ENCODE results near the gene ERGIC1. TPM values are rescaled to one million over a fixed set of nuclear protein-coding genes. Genes with fewer than 3 reads are reported as not detected.

ERGIC1 gene
- total RNA-seq, 1 donor from 2014 or later, result 79.4 TPM

DNA sequence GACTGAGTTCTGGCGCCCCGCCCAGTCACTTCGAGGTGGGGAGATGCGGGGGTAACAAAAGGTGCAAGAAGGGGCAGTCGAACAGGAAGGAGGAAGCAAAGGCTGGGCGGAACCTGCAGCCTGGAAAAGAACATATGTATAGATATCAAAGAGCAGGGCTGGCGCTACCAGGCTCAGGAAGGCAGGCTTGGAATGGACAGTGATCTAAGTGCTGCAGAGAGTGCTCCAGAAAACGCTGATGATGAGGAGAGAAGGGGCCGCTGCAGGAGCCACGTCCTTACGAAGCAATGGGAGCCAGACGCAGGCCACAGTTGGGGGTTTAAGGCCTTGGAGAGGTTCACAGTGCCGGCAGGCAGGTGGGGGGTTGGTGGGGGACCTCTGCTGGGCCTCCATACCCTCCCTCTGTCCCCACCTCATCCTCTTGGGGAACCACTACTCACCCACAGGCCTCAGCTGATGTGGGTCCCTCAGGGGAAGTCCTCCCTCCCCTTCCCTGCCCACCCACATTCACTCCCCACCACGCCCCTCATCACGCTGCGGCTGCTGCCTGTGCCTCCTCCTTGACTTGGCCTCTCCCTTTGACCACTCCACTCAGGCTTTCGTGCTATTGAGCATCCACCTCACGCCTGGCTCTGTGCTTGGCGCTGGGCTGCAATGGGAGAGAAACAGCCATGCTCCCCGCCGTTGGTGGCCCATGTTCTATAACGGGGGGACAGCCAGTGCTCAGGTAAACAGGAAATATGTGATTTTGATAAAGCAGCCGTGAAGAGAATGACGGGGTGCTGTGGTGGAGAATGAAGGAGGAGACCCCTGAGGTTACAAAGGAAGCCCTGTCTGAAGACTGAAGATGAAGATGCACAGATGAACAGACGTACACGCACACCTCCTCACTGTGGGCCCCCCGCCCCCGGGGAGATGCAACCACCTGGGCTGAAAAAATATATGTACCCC, 84.6 kb downstream of the ERGIC1 start:
- DNase-seq, result no peak
- Histone ChIP-seq H3K27me3 (ENCODE audit: low read depth) (no peaks in the 10 kb centered on the region), H3K9me3 (replicated peaks) (no peaks in the 10 kb centered on the region), H3K36me3 (peaks cover 55% of the 10 kb centered on the region), H3K27ac (replicated peaks) (peak overlapping the region; percentile 5), H3K4me3 (no peak overlapping the region), H3K4me1 (peaks cover 8% of the 10 kb centered on the region)
- TF ChIP-seq, protein P1, sequence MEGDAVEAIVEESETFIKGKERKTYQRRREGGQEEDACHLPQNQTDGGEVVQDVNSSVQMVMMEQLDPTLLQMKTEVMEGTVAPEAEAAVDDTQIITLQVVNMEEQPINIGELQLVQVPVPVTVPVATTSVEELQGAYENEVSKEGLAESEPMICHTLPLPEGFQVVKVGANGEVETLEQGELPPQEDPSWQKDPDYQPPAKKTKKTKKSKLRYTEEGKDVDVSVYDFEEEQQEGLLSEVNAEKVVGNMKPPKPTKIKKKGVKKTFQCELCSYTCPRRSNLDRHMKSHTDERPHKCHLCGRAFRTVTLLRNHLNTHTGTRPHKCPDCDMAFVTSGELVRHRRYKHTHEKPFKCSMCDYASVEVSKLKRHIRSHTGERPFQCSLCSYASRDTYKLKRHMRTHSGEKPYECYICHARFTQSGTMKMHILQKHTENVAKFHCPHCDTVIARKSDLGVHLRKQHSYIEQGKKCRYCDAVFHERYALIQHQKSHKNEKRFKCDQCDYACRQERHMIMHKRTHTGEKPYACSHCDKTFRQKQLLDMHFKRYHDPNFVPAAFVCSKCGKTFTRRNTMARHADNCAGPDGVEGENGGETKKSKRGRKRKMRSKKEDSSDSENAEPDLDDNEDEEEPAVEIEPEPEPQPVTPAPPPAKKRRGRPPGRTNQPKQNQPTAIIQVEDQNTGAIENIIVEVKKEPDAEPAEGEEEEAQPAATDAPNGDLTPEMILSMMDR (IDR thresholded peaks at IDR 0.05; ENCODE audit: borderline replicate concordance), result no peak
- intact Hi-C loops (cut with micrococcal nuclease), result no loop called here

GRCh38 chr5:172919525-172920446, 85.7 kb downstream of the ERGIC1 start:
- peak; percentile 50 for DNase-seq

DNA sequence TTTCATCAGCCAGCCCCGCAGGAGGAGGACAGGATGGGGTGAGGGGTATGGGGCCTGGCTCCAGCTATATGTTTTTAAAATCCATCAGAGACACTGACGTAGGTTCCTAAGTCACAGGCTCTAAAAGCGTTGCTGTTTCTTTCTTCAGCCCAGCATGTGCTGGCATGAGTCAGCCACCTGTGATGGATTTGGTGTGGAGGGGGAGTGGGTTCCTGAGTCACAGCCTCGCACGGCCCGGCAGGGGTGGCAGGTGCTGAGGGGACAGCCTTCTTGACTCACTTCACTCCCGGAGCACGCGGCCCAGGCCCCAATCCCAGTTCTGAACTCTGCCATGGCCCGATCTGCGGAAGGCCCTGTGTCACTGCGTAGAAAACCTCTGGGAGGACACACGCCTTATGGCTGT, 86.4 kb downstream of the ERGIC1 start:
- DNase-seq, result no peak
- TF ChIP-seq, protein P1 (IDR thresholded peaks at IDR 0.05; ENCODE audit: borderline replicate concordance), result no peak
- Histone ChIP-seq H3K27me3 (ENCODE audit: low read depth) (no peaks in the 10 kb centered on the region), H3K9me3 (replicated peaks) (no peaks in the 10 kb centered on the region), H3K27ac (replicated peaks) (no peak overlapping the region), H3K36me3 (peaks cover 50% of the 10 kb centered on the region), H3K4me3 (no peak overlapping the region), H3K4me1 (peaks cover 8% of the 10 kb centered on the region)
- intact Hi-C loops (cut with micrococcal nuclease), result no loop called here

More at GRCh38 chr5:172919525-172920446, 85.7 kb downstream of the ERGIC1 start:
- H3K27ac ChIP-seq (replicated peaks), result peak overlapping the region; percentile 5
- no peaks in the 10 kb centered on the region for H3K9me3 ChIP-seq (replicated peaks)
- H3K4me3 ChIP-seq, result no peak overlapping the region
- TF ChIP-seq, protein P1 (IDR thresholded peaks at IDR 0.05; ENCODE audit: borderline replicate concordance), result no peak
- intact Hi-C loops (cut with micrococcal nuclease), result no loop called here
- H3K36me3 ChIP-seq, result peaks cover 56% of the 10 kb centered on the region
- H3K4me1 ChIP-seq, result peaks cover 8% of the 10 kb centered on the region
- no peaks in the 10 kb centered on the region for H3K27me3 ChIP-seq (ENCODE audit: low read depth)

- H3K9me3 ChIP-seq (replicated peaks), result no peaks in the 10 kb centered on the region
- no peaks in the 10 kb centered on the region for H3K27me3 ChIP-seq (ENCODE audit: low read depth)
- no peak for DNase-seq
- TF ChIP-seq, protein P1 (IDR thresholded peaks at IDR 0.05; ENCODE audit: borderline replicate concordance), result no peak
- peaks cover 47% of the 10 kb centered on the region for H3K36me3 ChIP-seq
- no peak overlapping the region for H3K27ac ChIP-seq (replicated peaks)
- H3K4me3 ChIP-seq, result no peak overlapping the region
- peaks cover 8% of the 10 kb centered on the region for H3K4me1 ChIP-seq
- intact Hi-C loops (cut with micrococcal nuclease), result no loop called here
Measured at GRCh38 chr5:172920995-172921394, 86.9 kb downstream of the ERGIC1 start.

DNA sequence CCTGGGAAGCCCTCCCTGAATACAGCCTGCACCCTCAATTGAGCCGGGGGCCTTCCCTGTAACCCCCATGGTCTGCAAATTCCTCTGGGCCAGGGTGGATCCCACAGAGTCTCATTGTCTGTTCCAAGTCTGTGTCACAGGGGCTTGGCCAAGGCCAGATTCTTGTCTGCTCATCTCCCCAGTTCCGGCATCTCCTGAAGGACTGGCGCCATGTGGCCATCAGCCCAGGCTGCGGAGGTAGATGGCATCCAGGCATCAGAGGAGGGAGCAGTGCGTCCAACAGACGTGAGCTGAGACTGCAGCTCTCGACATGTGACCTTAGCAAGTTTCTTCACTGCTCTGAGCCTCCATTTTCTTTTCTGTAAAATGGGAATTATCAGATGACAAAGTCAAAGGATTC, 87.9 kb downstream of the ERGIC1 start:
- Histone ChIP-seq H3K27me3 (ENCODE audit: low read depth) (no peaks in the 10 kb centered on the region), H3K9me3 (replicated peaks) (no peaks in the 10 kb centered on the region), H3K27ac (replicated peaks) (no peak overlapping the region), H3K36me3 (peaks cover 51% of the 10 kb centered on the region), H3K4me1 (peaks cover 8% of the 10 kb centered on the region), H3K4me3 (no peak overlapping the region)
- TF ChIP-seq, protein P1 (IDR thresholded peaks at IDR 0.05; ENCODE audit: borderline replicate concordance), result no peak
- intact Hi-C loops (cut with micrococcal nuclease), result no loop called here
- DNase-seq, result no peak

Data from left ventricle myocardium inferior (tissue), 1 donor.